Esophagus muscularis mucosa (tissue), 3 donors: Measurements from ENCODE around the gene PRMT6.

Source experiments
- CTCF ChIP-seq, 3 experiments: fragments of 200-600 bp in 2 of 3; fragments of 450-650 bp in 1 of 3; sonication (generic) in 2 of 3; IDR thresholded peaks; one replicate each; pipeline ENCODE4 v1.5.1; 2017 to 2019; ENCODE audit warnings: antibody characterized with exemption in 3 of 3, mild to moderate bottlenecking in 2 of 3, moderate library complexity in 1 of 3
- POLR2A ChIP-seq: fragments of 450-650 bp; IDR thresholded peaks from one replicate; pipeline ENCODE4 v1.6.1; 2017; ENCODE audit warnings: antibody characterized with exemption, moderate library complexity, mild to moderate bottlenecking, low read depth

DNA sequence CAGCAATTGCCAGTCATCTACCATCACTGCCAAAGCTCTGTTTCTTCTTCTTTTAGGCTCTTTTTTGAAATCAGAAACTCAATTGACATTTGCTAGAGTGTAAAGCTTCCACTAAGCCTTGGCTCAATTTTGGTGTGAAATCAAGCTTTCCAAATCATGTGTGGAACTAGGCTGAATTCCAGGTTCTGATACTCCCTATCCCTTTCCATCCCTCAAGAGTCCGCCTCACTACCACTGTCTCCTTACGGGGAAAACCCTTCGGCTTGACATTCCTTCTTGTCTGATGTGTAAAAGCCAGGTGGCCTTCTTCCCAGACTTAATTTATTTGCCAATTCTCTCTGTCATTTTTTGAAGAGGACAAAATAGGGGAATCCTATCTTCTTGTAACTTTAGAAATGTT lies 47.2 kb upstream of the PRMT6 start:
- TF ChIP-seq CTCF (IDR thresholded peaks at IDR 0.05) (no peak), POLR2A (no peak)
